ENCODE data around the gene RNASE4. TPM values are rescaled to one million over a fixed set of nuclear protein-coding genes. Genes with fewer than 3 reads are reported as not detected.

The RNASE4 gene
- total and polyA plus RNA-seq, 5 donors from 2014 or later, result 0.17 to 4.1 (median 2.3) TPM

DNA sequence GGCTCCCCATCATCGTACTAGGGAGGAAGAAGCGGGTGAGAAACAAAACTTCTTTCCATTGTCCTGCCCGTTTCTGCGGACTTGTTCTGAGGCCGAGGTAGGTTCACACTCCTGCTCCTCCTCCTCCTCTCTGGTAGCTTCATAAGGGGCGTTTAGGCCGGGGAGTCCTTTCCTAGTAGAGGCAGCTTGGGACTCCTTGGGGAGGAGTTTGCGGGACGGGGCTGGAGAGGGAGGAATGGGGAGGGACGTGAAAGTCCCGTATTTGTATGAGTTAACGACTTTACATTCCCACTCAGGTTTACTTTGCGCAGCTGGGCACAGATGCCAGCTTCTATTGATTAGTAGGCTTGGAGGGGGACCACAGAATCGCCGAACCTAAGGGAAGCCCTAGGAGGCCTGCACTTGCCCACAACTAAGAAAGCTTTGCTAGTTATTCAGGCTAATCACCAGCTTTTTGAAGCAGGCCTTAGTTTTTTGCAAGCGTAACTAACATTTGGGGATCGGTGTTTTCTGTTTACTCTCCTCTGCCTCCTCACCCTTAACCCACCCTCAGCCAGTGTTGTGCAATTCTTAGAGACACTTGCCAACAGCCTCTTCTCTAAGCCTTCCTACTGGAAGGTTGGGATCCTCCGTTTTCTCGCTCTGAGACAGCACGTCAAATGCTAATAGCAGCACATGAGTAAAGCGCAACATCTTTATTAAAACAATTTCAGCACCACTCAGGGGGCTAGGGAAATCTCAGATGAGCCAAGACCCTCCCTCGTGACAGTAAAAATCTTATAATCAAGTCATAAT, 499 bp downstream of the RNASE4 start:
- no peak overlapping the region for H3K4me3 Mint-ChIP-seq
- no peaks in the 10 kb centered on the region for H3K9me3 ChIP-seq (ENCODE audit: control insufficient read depth in 2 of 2, low read length in 2 of 2)
- peak overlapping the region; percentile 96 for H3K27ac ChIP-seq (ENCODE audit: insufficient read depth, low read length, poor library complexity, severe bottlenecking)
- H3K4me3 ChIP-seq (ENCODE audit: low read depth, low read length), result peak overlapping the region; percentile 73
- H3K27ac Mint-ChIP-seq, result no peak overlapping the region
- H3K27me3 Mint-ChIP-seq, result no peaks in the 10 kb centered on the region
- peaks cover 43% of the 10 kb centered on the region for H3K4me1 ChIP-seq (ENCODE audit: control insufficient read depth, insufficient read depth, low read length, poor library complexity, severe bottlenecking)
- no peaks in the 10 kb centered on the region for H3K36me3 Mint-ChIP-seq
- ATAC-seq (ENCODE audit: low read depth in 2 of 2) (no peak), DNase-seq (no peak)
- H3K4me1 Mint-ChIP-seq, result peaks cover 10 to 33% (median 21%) of the 10 kb centered on the region in 4 donors
- no peaks in the 10 kb centered on the region for H3K36me3 ChIP-seq (ENCODE audit: control insufficient read depth, insufficient read depth, low read length)
- peaks cover 0 to 4% (median 0%) of the 10 kb centered on the region in 7 donors for H3K9me3 Mint-ChIP-seq
- no peaks in the 10 kb centered on the region for H3K27me3 ChIP-seq (ENCODE audit: control insufficient read depth, insufficient read depth, low read length)

- no peak for ATAC-seq (ENCODE audit: low read depth in 2 of 2)
- DNase-seq, result no peak
- H3K9me3 ChIP-seq (ENCODE audit: control insufficient read depth in 2 of 2, low read length in 2 of 2), result no peaks in the 10 kb centered on the region
- no peaks in the 10 kb centered on the region for H3K27me3 ChIP-seq (ENCODE audit: control insufficient read depth, insufficient read depth, low read length)
- H3K4me1 ChIP-seq (ENCODE audit: control insufficient read depth, insufficient read depth, low read length, poor library complexity, severe bottlenecking), result peaks cover 25% of the 10 kb centered on the region
- no peaks in the 10 kb centered on the region for H3K27me3 Mint-ChIP-seq
- H3K9me3 Mint-ChIP-seq, result peaks cover 0 to under 1% (median 0%) of the 10 kb centered on the region in 7 donors
- no peaks in the 10 kb centered on the region for H3K36me3 Mint-ChIP-seq
- H3K4me1 Mint-ChIP-seq, result peaks cover 4 to 24% (median 15%) of the 10 kb centered on the region in 4 donors
- no peak overlapping the region for H3K27ac ChIP-seq (ENCODE audit: insufficient read depth, low read length, poor library complexity, severe bottlenecking)
- no peak overlapping the region for H3K4me3 Mint-ChIP-seq
- H3K27ac Mint-ChIP-seq, result peak overlapping the region in 1 of 3 donors; percentile 39
- no peak overlapping the region for H3K4me3 ChIP-seq (ENCODE audit: low read depth, low read length)
- no peaks in the 10 kb centered on the region for H3K36me3 ChIP-seq (ENCODE audit: control insufficient read depth, insufficient read depth, low read length)
These were observed 2.2 kb downstream of the RNASE4 start for GRCh38 chr14:20686386-20687143.

- no peaks in the 10 kb centered on the region for H3K27me3 ChIP-seq (ENCODE audit: control insufficient read depth, insufficient read depth, low read length)
- H3K9me3 ChIP-seq (ENCODE audit: control insufficient read depth in 2 of 2, low read length in 2 of 2), result no peaks in the 10 kb centered on the region
- Mint-ChIP-seq H3K4me3 (no peak overlapping the region), H3K4me1 (peaks cover 0 to 19% (median 12%) of the 10 kb centered on the region in 4 donors), H3K9me3 (no peaks in the 10 kb centered on the region), H3K27ac (peak overlapping the region in 1 of 3 donors; percentile 27), H3K27me3 (no peaks in the 10 kb centered on the region), H3K36me3 (no peaks in the 10 kb centered on the region)
- peaks cover 15% of the 10 kb centered on the region for H3K4me1 ChIP-seq (ENCODE audit: control insufficient read depth, insufficient read depth, low read length, poor library complexity, severe bottlenecking)
- no peak for DNase-seq
- no peak overlapping the region for H3K27ac ChIP-seq (ENCODE audit: insufficient read depth, low read length, poor library complexity, severe bottlenecking)
- H3K36me3 ChIP-seq (ENCODE audit: control insufficient read depth, insufficient read depth, low read length), result no peaks in the 10 kb centered on the region
- no peak overlapping the region for H3K4me3 ChIP-seq (ENCODE audit: low read depth, low read length)
- no peak for ATAC-seq (ENCODE audit: low read depth in 2 of 2)
These were observed 3.2 kb downstream of the RNASE4 start for GRCh38 chr14:20687362-20688166.

DNA sequence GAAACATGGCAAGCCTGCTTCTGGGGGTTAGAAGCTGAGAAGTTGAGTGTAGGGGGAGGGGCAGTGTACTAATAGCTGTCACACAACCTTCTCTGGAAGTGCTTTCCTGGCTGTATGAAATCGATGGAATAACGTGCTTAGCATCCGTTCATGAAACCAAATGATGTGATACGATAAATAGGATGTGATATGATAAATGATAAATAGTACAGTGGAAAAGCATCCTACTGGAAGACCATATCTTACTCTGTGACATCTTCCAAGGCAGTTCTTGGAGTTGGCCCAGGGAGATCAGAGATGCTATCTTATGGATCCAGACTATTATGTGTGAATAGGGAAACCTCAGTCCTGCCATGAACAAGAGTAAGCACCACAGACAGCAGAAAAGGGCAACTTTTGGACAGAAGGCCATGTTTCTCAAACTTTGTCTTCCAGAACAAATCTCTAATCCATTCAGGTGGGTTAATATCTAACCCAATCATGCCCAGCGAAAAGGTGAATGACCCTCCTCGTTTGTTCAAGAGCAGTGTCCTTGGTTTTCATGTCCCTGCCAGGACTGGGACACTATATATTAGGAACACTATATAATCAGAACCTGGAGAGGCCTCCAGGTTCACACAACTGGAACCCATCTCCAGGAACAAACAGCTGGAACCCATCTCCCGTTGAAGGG, 3.9 kb downstream of the RNASE4 start, which contains the start of gene ANG:
Gene ANG, plus strand, starts transcription at position 598 of the 673 bp plus-strand sequence. CDS start 4,801 bp downstream, outside the sequence.
- Histone ChIP-seq H3K4me3 (ENCODE audit: low read depth, low read length) (no peak within 1 kb of the TSS), H3K9me3 (ENCODE audit: control insufficient read depth in 2 of 2, low read length in 2 of 2) (no peaks in the 10 kb centered on the region), H3K27ac (ENCODE audit: insufficient read depth, low read length, poor library complexity, severe bottlenecking) (no peak within 1 kb of the TSS), H3K27me3 (ENCODE audit: control insufficient read depth, insufficient read depth, low read length) (no peaks in the 10 kb centered on the region), H3K36me3 (ENCODE audit: control insufficient read depth, insufficient read depth, low read length) (no peaks in the 10 kb centered on the region), H3K4me1 (ENCODE audit: control insufficient read depth, insufficient read depth, low read length, poor library complexity, severe bottlenecking) (peaks cover 13% of the 10 kb centered on the region)
- no peak for DNase-seq
- Mint-ChIP-seq H3K4me3 (no peak within 1 kb of the TSS), H3K27me3 (no peaks in the 10 kb centered on the region), H3K4me1 (peaks cover 0 to 19% (median 12%) of the 10 kb centered on the region in 4 donors), H3K36me3 (no peaks in the 10 kb centered on the region), H3K9me3 (no peaks in the 10 kb centered on the region), H3K27ac (peak within 1 kb of the TSS in 1 of 3 donors; percentile 27)
- no peak for ATAC-seq (ENCODE audit: low read depth in 2 of 2)

GRCh38 chr14:20690848-20691640, 6.7 kb downstream of the RNASE4 start:
- Mint-ChIP-seq H3K27me3 (no peaks in the 10 kb centered on the region), H3K4me3 (peak overlapping the region in 1 of 4 donors; percentile 7), H3K4me1 (peaks cover 0 to 8% (median 6%) of the 10 kb centered on the region in 4 donors), H3K9me3 (no peaks in the 10 kb centered on the region), H3K36me3 (no peaks in the 10 kb centered on the region), H3K27ac (no peak overlapping the region)
- Histone ChIP-seq H3K36me3 (ENCODE audit: control insufficient read depth, insufficient read depth, low read length) (no peaks in the 10 kb centered on the region), H3K4me1 (ENCODE audit: control insufficient read depth, insufficient read depth, low read length, poor library complexity, severe bottlenecking) (no peaks in the 10 kb centered on the region), H3K4me3 (ENCODE audit: low read depth, low read length) (no peak overlapping the region), H3K27me3 (ENCODE audit: control insufficient read depth, insufficient read depth, low read length) (no peaks in the 10 kb centered on the region), H3K9me3 (ENCODE audit: control insufficient read depth in 2 of 2, low read length in 2 of 2) (no peaks in the 10 kb centered on the region), H3K27ac (ENCODE audit: insufficient read depth, low read length, poor library complexity, severe bottlenecking) (no peak overlapping the region)
- DNase-seq (peak; percentile 26 to 79 (median 69)), ATAC-seq (ENCODE audit: low read depth in 2 of 2) (peak; percentile 79 to 85)

DNA sequence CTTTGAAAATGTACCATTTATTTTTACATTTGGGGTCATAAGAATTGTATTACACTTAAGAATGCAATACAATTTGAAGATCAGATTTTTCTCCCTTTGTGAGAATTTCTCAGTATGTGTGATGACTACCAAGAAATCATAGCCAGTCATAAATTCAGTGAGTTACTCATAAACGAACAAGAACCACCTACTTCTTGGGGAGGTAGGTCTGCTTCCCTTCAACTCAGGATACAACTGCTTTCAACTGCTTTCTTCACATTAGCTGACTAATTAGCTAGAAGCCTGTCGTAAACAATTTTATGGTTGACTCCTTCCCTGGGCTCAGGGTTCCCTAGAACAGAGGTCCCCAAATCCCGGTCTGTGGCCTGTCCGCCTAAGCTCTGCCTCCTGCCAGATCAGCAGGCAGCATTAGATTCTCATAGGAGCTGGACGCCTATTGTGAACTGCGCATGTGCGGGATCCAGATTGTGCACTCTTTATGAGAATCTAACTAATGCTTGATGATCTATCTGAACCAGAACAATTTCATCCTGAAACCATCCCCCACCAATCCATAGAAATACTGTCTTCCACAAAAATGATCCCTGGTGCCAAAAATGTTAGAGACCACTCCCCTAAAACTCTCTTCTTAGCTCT, 7.9 kb downstream of the RNASE4 start:
- no peaks in the 10 kb centered on the region for H3K9me3 Mint-ChIP-seq
- no peaks in the 10 kb centered on the region for H3K27me3 ChIP-seq (ENCODE audit: control insufficient read depth, insufficient read depth, low read length)
- peaks cover 0 to 7% (median 4%) of the 10 kb centered on the region in 4 donors for H3K4me1 Mint-ChIP-seq
- ATAC-seq (ENCODE audit: low read depth in 2 of 2), result no peak
- DNase-seq, result peak in 1 of 3 donors; percentile 72
- H3K4me3 Mint-ChIP-seq, result no peak overlapping the region
- H3K27ac ChIP-seq (ENCODE audit: insufficient read depth, low read length, poor library complexity, severe bottlenecking), result no peak overlapping the region
- no peak overlapping the region for H3K4me3 ChIP-seq (ENCODE audit: low read depth, low read length)
- no peaks in the 10 kb centered on the region for H3K27me3 Mint-ChIP-seq
- no peak overlapping the region for H3K27ac Mint-ChIP-seq
- H3K36me3 ChIP-seq (ENCODE audit: control insufficient read depth, insufficient read depth, low read length), result no peaks in the 10 kb centered on the region
- H3K36me3 Mint-ChIP-seq, result no peaks in the 10 kb centered on the region
- H3K4me1 ChIP-seq (ENCODE audit: control insufficient read depth, insufficient read depth, low read length, poor library complexity, severe bottlenecking), result no peaks in the 10 kb centered on the region
- H3K9me3 ChIP-seq (ENCODE audit: control insufficient read depth in 2 of 2, low read length in 2 of 2), result no peaks in the 10 kb centered on the region
